Spleen (tissue), 7 donors: ENCODE measurements around the gene TFPI.

Source experiments
- CTCF ChIP-seq, 11 experiments: fragments of 200-600 bp in 7 of 11; fragments of 450-650 bp in 4 of 11; sonication (generic) in 4 of 11; IDR thresholded peaks in 8 of 11; conservative IDR thresholded peaks in 3 of 11; 1 replicate in 7 of 11; 2 replicates in 4 of 11; pipeline versions ENCODE4 v1.4.0 to v1.8.0; 2016 to 2021; ENCODE audit warnings: antibody characterized with exemption in 11 of 11, inconsistent platforms in 4 of 11, mild to moderate bottlenecking in 1 of 11
- POLR2A ChIP-seq, 3 donors: fragments of 450-650 bp; IDR thresholded peaks; one replicate each; pipeline ENCODE4 v1.5.1; 2017; ENCODE audit warnings: antibody characterized with exemption in 3 of 3, mild to moderate bottlenecking in 1 of 3
- donor health status: DM: no; HTN: no; CAD: no; lungs with moderate emphysema.
- donor health status: DM: no; HTN: no; CAD: no.
- donor health status: DM: no; HTN: no; CAD: no.

- TF ChIP-seq CTCF (IDR thresholded peaks at IDR 0.05 in 8 of 11, conservative IDR thresholded peaks at IDR 0.05 in 3 of 11) (no peak), POLR2A (IDR thresholded peaks at IDR 0.05) (no peak)
Measured at GRCh38 chr2:187549193-187549592, 5.0 kb downstream of the TFPI start.
